HG02678 (cell line): ENCODE data around the gene OSTF1.

ENCODE experiments used
- ATAC-seq: cut with Tn5 transposase; IDR thresholded peaks from one replicate; pipeline ENCODE4 v1.9.1; 2021; ENCODE audit warnings: mild to moderate bottlenecking, moderate library complexity; ENCODE audit not compliant: unreplicated experiment

The OSTF1 gene

GRCh38 chr9:75161116-75161857, 73.0 kb downstream of the OSTF1 start:
- no peak for ATAC-seq

GRCh38 chr9:75163764-75164163, 75.5 kb downstream of the OSTF1 start:
- ATAC-seq = no peak

GRCh38 chr9:75164573-75164972, 76.3 kb downstream of the OSTF1 start:
- no peak for ATAC-seq

- no peak for ATAC-seq
Observed at GRCh38 chr9:75167281-75167680, 79.0 kb downstream of the OSTF1 start.

DNA sequence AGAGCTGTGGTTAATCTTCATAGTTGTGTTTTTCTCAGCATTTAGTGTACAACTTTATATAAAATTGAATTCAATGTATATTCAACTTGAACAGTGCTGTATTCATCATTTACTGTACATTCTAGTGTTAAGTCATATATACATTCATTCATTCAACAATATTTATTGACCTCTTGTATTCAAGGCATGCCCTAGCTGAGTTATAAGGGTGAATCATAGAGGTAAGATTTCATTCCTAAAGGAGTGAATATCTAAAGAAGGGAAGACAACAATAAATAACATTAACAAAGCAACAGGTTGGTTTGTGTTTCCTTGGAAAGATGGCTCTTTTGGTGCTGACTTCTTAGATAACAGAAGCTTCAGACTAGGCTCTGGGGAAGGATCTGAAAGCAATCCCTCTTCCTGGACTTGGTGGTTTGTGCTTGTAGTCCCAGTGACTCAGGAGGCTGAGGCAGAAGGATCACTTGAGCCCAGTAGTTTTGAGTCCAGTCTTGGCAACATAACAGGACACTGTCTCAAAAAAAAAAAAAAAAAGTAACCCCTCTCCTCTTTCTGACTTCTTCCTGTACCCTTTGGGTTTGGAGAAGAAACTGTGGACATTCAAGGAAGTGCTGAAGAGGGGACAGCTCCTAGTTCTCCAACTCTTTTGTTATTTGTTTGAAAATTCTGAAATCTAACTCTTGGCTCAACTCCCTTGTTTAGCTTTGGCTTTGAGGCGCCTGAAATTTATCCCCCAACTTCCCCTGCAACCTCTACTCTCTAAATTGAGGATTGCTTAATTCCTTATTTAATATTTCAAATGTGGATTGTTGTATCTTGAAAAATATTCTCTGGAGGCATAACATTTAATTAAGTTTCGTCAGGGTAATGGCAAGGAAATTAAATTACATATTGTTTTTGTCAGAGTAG, 80.2 kb downstream of the OSTF1 start:
- no peak for ATAC-seq

GRCh38 chr9:75169623-75170022, 81.3 kb downstream of the OSTF1 start:
- no peak for ATAC-seq

GRCh38 chr9:75170898-75171360, 82.6 kb downstream of the OSTF1 start:
- no peak for ATAC-seq

GRCh38 chr9:75175395-75175794, 87.1 kb downstream of the OSTF1 start:
- ATAC-seq = no peak

DNA sequence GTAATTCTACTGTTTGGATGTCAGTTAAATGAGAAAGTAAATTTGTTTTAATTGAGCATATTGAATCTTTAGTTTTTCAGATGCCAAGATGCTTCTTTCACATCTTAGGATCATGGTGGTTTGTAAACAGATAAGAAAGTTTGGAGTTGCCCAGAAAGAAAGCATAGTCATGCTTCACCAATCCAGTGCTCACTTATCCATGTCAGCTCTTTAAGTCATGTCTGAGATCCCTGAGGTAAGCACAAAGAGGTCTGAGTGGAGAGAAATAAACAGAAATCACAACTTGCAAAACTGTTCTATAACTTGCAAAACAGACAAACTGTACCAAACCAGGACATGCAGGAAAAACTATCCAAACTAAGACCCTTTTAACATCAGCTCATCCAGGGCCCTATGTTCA, 87.7 kb downstream of the OSTF1 start:
- no peak for ATAC-seq

GRCh38 chr9:75181750-75182149, 93.4 kb downstream of the OSTF1 start:
- no peak for ATAC-seq

GRCh38 chr9:75183306-75183705, 95.0 kb downstream of the OSTF1 start:
- ATAC-seq = no peak

DNA sequence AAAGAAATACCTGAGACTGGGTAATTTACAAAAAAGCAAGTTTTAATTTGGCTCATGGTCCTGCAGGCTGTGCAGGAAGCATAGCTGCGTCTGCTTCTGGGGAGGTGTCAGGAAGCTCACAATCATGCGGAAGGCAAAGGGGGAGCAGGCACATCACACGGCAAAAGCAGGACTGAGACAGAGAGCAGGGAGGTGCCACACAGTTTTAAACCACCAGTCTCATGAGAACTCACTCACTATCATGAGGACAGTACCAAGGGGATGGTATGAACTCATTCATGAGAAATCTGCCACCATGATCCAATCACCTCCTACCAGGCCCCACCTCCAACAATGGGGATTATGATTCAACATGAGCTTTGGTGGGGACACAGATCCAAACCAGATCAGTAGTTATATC, 96.2 kb downstream of the OSTF1 start:
- no peak for ATAC-seq

GRCh38 chr9:75185585-75186170, 97.4 kb downstream of the OSTF1 start:
- ATAC-seq = peak; percentile 86

DNA sequence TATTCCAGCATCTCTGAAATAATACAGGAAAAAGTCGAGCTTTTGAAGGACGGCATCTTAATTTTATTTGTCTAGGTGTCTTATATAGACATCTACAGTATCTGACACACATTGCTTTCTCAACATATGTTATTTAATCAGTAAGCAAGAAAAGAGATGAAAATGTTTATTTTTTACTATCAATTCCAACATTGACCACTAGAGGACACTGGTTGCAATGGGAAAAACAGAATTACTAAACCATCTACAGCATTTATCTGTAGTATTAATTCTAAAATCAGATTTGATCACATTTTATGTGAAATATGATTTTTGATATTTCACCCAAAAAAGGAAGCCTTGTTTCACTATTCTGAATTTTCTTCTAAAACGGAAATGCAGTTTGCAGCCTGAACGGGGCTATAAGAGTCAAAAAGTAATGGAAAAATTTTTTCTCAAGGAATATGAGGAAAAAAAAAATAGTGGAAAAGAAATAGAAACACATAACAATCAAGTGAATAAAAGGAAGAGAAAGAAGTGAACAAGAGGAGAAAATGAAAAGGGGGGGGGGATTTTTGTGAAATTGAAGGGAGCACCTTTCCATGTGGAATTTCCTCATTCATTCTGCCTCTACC, 98.6 kb downstream of the OSTF1 start:
- ATAC-seq = no peak

DNA sequence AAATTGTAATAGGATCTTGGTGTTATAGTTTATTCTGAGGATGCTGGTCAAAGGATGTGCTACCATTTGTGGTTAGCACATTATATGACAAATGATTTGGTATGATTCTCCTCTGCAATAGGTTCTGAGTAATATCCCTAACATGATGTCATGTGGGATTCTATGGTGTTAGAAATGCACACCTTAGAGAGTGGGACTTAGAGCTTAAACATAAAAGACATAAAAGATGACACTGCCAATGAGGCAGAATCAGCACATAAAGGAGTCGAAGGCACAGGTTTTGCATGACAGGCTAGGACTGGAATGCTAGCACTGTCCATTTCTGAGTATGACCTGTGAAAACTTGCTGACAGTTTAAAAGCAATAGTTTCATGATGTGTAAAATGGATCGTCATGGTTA, 100.4 kb downstream of the OSTF1 start:
- no peak for ATAC-seq

- no peak for ATAC-seq
Observed at GRCh38 chr9:75190762-75191161, 102.4 kb downstream of the OSTF1 start.
